PC-9 (cell line): Measurements from ENCODE around the gene TNIK.

Experiments used
- CTCF ChIP-seq: fragments of 200-600 bp; sonication (generic); conservative IDR thresholded peaks from 2 replicates; pipeline ENCODE4 v1.6.1; 2017; ENCODE audit warnings: mixed run types, antibody characterized with exemption, mild to moderate bottlenecking, moderate library complexity
- EZH2 ChIP-seq: fragments of 200-600 bp; sonication (generic); IDR thresholded peaks from 2 replicates; pipeline ENCODE4 v1.8.0; 2017; ENCODE audit warnings: antibody characterized with exemption, low read depth

- TF ChIP-seq CTCF (no peak), EZH2 (no peak)
These were observed 6.2 kb downstream of the TNIK start for GRCh38 chr3:171454041-171454440.
